ENCODE results near the gene XK.
A peak's percentile ranks its signal among the peaks of the same experiment; 100 is the strongest.

Gene XK

GRCh38 chrX:37752936-37753335 is 67.3 kb downstream of the XK start:
- no peak for DNase-seq (ENCODE audit: low spot score)
- TF ChIP-seq CTCF (IDR thresholded peaks at IDR 0.05; ENCODE audit: extremely low read depth, missing control alignments) = no peak

- no peak for DNase-seq (ENCODE audit: low spot score)
- TF ChIP-seq CTCF (IDR thresholded peaks at IDR 0.05; ENCODE audit: extremely low read depth, missing control alignments) = no peak
Measured at GRCh38 chrX:37753384-37753783, 67.8 kb downstream of the XK start.

GRCh38 chrX:37754516-37754915 is 68.9 kb downstream of the XK start:
- DNase-seq (ENCODE audit: low spot score) = no peak

GRCh38 chrX:37755025-37755424 is 69.4 kb downstream of the XK start:
- TF ChIP-seq CTCF (IDR thresholded peaks at IDR 0.05; ENCODE audit: extremely low read depth, missing control alignments) = no peak
- DNase-seq (ENCODE audit: low spot score) = peak; percentile 31

More at GRCh38 chrX:37754516-37754915, 68.9 kb downstream of the XK start:
- TF ChIP-seq CTCF (IDR thresholded peaks at IDR 0.05; ENCODE audit: extremely low read depth, missing control alignments) = no peak

- no peak for TF ChIP-seq CTCF (IDR thresholded peaks at IDR 0.05; ENCODE audit: extremely low read depth, missing control alignments)
- DNase-seq (ENCODE audit: low spot score) = no peak
Measured at GRCh38 chrX:37757082-37757481, 71.5 kb downstream of the XK start.

GRCh38 chrX:37759351-37759750 is 73.8 kb downstream of the XK start:
- TF ChIP-seq CTCF (IDR thresholded peaks at IDR 0.05; ENCODE audit: extremely low read depth, missing control alignments) = no peak
- no peak for DNase-seq (ENCODE audit: low spot score)

GRCh38 chrX:37759878-37760418 is 74.4 kb downstream of the XK start:
- no peak for TF ChIP-seq CTCF (IDR thresholded peaks at IDR 0.05; ENCODE audit: extremely low read depth, missing control alignments)
- no peak for DNase-seq (ENCODE audit: low spot score)
